ENCODE results near the gene SCRN3.
"Not testable (repeated sequence)": the region's sequence is repeated elsewhere in the genome, so short reads cannot be mapped to it uniquely, and the experiment has no call there.

The SCRN3 gene

DNA sequence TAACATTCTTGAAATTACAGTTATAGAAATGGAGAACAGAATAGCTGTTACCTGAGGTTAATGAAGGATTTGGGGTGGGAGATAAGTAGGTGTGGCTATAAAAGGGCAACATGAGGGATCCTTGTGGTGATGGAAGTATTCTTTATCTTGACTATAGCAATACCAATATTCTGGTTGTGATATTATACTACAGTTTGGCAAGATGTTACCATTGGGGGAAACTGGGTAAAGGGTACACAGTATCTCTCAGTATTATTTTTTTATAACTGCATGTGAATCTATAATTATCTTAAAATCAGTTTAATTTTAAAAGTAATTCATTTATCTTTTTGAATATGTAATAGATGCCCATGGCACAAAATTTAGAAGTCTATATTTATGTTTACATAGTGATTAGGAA, 8.1 kb downstream of the SCRN3 start:
- DNase-seq (ENCODE audit: low read depth), result no peak

DNA sequence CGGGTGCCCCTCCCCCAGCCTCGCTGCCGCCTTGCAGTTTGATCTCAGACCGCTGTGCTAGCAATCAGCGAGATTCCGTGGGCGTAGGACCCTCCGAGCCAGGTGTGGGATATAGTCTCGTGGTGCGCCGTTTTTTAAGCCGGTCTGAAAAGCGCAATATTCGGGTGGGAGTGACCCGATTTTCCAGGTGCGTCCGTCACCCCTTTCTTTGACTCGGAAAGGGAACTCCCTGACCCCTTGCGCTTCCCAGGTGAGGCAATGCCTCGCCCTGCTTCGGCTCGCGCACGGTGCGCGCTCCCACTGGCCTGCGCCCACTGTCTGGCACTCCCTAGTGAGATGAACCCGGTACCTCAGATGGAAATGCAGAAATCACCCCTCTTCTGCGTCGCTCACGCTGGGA, 14.5 kb downstream of the SCRN3 start:
- not testable (repeated sequence) for DNase-seq (ENCODE audit: low read depth)

DNA sequence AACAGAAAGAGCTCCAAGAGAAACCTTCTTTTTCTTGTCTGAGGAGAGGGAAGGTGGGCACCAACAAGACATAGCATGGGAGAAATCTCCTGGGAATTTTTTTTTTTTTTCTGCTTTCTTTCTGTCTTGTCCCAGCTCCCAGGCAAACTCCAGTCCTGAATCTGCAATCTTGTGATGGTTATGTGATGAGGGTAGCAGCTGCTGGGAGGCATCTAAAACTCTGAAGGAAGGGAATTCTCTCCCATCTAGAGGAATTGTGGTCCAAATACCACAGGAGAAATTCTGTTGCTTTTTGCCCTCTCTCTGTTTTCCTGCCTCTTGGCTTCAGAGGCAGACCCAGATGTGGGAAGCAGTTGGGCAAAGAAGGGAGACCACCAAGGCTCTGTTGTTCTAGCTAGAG, 16.7 kb downstream of the SCRN3 start:
- DNase-seq (ENCODE audit: low read depth), result no peak

DNA sequence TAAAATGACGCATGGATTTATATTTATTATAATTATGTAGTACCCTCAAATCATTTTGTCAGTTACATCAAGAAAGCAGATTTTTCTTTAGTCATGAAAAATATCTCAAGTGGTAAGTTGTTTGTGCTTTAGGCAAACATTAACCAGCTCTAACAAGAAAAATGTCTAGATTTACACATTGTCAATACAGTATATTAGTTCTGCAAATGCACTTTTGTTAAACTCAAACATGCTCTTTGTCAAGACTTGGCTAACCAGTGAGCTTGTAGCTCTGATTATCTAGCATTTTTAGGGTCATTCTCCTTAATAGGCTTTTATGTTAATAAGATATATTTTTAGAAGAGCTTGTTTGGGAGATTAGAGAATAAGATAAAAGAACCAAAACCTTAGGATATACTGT, 32.7 kb downstream of the SCRN3 start:
- no peak for DNase-seq (ENCODE audit: low read depth)

DNA sequence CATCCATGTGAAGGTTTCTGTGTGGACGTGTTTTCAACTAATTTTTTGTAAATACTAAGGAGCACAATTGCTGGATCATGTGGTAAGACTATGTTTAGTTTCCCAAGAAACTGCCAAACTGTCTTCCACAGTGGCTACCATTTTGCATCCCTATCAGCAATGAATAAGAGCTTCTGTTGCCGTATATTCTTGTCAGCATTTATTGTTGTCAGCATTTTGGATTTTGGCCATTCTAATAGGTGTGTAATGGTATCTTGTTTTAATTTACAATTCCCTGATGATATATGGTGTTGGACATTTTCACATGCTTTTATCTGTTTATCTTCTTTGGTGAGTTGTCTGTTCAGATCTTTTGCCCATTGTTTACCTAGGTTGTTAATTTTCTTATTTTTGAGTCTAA, 34.5 kb downstream of the SCRN3 start:
- no peak for DNase-seq (ENCODE audit: low read depth)

DNA sequence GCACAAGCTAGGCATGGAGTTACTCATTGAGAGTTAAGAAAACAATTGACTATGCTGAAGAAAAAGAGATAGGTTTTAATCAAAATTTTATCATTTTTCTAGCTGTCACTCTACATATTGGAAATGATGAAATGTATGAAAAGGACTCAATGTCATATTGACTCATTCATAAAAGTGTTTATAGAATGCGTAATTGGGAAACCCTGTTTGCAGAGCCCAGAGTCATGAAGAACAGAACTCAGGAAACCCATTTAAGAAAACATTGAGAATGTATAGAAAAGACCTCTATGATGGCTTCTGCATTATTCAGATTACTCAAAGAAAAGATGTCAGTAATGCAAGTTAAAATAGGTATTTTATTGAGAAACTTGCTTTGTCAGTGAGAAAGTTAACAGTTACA, 36.4 kb downstream of the SCRN3 start:
- DNase-seq (ENCODE audit: low read depth), result no peak

DNA sequence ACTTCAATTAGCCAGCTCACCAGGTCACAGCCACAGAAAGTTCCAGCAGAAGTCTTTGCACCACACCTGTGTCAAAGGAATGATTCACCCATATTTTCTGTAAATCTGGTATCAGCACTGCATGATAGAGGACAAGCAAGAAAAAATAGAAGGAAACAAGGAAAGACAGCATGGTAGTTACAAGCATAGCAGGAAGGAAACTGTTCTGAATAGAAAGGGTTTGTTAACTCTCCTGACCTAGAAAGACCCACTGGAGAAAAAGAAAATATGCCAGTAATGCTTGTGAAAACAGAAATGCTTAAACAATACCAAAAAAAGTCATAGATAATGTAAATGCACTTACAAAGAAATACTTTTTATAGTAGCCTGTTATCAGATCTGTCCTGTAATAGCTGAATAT, 40.8 kb downstream of the SCRN3 start:
- no peak for DNase-seq (ENCODE audit: low read depth)

DNA sequence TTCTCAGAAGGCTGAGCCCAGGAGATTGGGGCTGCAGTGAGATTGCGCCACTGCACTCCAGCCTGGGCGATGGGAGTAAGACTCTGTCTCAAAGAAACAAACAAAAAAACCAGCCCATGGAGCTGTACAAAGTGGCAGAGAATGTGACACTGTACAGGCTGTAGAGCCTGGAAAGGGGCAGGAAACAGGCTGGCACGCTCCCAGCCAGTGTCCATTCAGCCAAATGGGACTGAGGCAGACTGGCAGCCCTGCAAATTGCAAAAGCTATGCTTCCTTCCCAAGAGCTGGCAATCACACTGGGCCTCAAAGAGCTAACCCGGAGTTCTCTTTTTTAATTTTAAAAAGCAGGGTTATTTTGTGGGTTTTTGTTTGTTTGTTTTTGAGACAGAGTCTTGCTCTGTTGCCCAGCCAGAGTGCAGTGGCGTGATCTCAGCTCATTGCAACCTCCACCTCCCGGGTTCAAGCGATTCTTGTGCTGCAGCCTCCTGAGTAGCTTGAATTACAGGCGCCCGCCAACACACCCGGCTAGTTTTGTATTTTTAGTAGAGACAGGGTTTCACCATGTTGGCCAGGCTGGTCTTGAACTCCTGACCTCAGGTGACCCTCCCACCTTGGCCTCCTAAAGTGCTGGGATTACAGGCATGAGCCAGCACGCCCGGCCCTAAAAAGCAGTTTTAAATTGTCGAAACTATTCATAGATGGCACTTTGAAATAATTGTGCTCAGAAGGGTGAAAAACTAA, 42.8 kb downstream of the SCRN3 start:
- DNase-seq (ENCODE audit: low read depth), result no peak

DNA sequence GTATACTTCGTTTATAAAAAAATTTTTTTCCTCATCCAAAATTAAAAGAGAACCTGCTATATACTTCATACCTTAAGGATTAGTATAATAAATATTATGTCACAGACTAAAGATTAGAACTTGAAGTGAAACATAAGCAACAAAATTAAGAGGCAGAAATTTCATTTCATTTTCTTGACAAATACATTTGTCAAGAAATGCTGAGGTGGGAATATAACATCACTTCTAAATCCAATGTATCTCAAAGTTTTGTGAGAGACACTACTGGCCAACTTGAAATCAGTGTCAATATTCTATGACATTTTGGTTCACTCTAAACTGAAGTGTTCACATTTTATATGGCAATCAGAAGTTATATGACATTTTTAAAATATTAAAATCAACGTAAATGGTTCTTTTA, 43.8 kb downstream of the SCRN3 start:
- DNase-seq (ENCODE audit: low read depth), result no peak

DNA sequence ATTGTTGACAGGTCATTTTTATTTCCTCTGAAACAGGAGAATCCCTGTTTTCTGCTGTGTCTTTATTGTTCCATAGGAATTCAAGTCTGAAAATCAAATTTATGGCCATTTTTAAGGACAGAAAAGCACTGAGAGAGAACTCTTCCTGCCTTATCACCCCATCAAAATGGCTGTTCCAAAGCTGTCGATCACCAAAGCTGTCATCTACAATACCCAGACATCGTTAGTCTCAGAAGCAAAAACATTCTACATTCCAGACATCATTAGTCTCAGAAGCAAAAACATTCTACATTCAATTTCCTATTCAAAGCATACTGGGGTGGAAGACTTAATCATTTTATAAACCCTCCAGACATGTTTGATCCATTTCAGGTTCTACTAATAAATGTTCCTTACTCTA, 44.4 kb downstream of the SCRN3 start:
- no peak for DNase-seq (ENCODE audit: low read depth)

DNA sequence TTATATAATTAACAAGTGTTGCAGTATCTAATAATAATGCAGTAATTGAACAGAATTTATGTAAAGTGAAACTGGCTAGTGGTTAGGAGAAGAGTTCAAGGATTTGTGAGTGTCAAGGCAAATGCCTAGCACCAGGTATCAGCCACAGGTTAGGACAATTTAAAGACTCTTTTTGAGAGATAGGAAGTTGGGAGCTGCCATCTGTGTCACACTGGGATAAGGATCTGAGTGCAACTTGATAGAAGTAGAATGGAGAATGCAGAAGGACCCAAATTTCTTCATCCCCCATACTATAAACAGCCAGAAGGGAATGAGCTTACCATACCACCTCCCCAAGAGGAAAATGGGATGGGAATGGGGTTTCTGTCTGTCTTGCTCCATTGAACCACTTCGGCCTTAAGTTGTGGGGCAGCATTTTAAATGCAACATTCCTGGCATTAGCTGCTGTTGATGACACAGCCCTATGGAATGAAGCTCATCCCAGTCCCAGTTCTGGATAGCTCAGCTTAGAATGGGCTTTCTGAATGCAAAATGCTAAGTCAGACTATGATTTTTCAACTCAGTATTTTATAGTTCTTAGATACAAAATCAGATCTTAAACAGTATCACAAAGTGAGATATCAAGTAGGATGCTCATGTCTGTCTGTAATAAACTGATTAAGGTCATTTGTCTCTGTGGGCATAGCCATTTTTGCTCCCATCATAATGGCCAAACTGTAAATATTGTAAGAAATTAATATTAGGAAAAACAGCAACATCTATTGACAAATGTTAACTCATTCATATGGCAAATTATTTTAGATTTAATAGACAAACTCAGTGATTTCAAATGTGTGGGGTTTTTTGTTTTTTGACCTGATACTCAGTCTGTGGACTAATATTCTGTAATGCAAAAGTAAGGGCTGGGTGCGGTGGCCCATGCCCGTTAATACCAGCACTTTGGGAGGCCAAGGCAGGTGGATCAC, 47.3 kb downstream of the SCRN3 start:
- no peak for DNase-seq (ENCODE audit: low read depth)

DNA sequence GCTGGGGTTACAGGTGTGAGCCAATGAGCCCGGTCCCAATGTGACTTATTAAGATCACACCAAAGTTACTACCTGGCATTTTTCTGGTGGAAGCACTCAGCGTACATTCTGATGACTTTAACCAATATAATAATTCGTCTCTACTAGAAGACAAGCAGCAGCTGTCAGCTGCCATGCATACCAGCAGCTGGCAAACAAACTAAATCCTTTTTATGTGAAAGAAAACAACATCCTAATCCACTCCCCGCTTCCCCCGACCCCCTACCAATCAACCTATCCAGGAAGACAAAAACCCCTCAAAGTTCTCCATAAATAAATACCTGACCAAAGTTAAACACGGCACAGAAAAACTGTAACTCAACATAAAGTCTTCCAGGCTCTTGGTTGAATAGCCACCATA, 49.2 kb downstream of the SCRN3 start:
- no peak for DNase-seq (ENCODE audit: low read depth)

DNA sequence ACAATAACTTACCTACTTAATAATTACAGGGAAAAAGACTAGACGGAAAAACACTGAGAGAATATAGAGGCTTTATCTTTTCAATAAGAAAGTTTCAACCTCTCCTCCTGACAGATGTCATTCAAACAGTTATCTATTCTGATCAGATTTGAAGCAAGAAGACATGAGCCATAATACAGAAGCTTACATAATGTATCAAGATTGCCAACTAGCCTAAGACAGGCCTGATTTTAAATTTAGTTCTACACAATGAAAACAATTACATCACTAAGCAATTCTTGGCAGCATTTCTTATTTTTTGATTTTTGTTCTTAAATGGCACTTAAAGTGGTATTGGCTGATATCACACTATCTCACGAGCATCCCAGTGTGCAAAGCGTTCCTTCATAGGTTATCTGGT, 49.7 kb downstream of the SCRN3 start:
- no peak for DNase-seq (ENCODE audit: low read depth)

DNA sequence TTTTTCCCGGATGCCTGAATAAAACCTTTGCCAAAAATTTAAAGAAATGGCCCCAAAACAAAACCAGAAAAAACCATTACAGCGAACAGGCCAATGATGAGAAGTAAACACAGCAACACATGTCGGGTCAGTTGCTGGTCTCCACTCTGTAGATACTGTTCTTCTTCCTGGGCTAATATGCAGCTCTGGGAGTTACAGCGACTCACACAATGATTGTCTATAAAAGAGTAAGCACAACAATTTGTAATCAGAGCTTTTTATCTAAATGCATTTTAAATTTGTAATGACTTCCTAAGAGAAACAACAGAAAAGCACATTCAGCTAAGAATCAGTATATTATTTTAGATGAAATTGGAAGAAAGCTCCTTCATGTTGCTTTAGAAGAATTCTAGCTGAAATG, 51.0 kb downstream of the SCRN3 start:
- DNase-seq (ENCODE audit: low read depth), result no peak

DNA sequence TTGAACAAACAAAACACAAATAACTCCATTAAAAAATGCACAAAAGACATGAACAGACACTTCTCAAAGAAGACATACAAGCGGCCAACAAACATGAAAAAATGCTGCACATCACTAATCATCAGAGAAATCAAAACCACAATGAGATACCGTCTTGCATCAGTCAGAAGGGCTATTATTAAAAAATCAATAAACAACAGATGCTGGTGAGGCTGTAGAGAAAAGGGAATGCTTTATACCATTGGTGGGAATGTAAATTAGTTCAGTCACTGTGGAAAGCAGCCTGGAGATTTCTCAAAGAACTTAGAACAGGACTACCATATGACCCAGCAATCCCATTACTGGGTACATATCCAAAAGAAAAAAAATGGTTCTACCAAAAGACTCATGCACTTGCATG, 53.5 kb downstream of the SCRN3 start:
- DNase-seq (ENCODE audit: low read depth), result no peak

DNA sequence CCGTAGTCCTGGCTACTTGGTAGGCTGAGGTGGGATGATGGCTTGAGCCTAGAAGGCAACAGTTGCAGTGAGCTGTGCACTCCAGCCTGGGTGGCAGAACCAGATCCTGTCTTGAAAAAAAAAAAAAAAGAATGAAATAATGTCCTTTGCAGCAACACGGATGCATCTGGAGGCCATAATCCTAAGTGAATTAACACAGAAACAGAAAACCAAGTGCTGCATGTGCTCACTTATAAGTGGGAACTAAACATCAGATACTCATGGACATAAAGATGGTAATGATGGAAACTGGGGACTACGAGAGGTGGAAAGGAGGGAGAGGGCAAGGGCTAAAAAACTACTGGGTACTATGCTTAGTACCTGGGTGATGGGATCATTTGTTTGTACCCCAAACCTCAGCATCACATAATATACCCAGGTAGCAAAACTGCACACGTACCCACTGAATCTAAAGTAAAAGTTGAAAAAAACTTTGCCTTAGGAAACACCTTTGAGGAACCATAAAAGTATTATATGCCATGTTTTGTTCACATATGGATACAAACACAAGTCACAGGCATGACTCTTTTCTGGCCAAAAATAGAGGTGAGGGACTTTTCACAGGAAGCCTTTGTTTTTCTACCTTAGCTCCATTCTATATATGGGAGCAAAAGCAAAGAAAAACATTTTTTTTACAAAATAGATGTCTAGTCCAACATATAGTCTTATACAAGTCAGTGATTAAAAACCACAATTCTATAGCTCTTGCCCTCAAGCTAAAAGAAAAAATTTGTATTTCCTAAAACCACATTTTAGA, 54.7 kb downstream of the SCRN3 start:
- no peak for DNase-seq (ENCODE audit: low read depth)

DNA sequence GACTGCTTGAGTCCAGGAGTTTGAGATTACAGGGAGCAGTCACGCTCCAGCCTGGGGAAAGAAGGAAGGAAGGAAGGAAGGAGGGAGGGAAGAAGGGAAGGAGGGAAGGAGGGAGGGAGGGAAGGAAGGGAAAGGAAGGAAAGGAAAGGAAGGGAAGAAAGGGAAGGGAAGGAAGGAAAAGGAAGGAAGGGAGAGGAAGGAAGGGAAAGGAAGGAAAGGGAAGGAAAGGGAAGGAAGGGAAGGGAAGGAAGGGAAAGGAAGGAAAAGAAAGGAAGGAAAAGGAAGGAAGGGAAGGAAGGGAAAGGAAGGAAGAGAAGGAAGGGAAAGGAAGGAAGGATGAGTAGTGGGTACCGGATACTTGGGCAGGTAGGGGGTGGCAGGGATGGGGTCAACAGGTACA, 59.0 kb downstream of the SCRN3 start:
- no peak for DNase-seq (ENCODE audit: low read depth)

DNA sequence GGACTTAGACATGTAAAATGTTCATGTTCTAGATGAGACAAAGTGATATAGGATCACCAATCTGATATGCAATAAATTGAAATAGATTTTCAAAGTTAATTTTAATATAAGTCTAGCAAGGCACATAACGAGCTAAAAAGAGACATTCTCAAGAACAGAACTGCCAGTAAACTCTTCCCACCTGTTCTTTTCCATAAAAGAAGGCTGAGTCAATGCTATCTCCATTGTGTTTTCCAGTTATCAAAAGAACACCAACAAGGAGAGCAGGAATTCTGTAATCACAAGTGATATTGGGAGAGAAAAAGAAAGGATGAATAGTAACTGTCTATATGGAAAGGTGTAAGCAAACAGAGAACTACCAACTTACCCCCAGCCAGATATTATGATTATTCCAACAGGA, 65.7 kb downstream of the SCRN3 start:
- no peak for DNase-seq (ENCODE audit: low read depth)

DNA sequence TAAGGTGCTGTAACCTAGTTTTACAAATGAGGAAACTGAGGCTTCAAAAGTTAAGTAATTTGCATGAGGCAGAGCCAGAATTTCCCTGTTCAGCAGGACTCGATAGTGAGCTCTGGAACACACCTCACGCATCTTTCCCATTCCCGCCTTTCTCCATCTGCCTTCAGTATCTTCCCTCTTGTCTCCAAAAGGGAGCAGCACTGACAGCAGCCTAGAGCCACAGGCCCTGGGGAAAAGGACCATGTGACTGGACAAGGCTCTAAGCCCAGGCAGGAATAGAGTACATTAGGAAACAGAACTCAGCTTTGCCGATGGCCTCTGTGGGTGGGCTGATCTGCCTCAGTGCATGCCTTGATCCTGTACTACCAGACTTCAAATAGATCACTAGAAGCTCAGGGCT, 69.8 kb downstream of the SCRN3 start:
- DNase-seq (ENCODE audit: low read depth), result no peak

DNA sequence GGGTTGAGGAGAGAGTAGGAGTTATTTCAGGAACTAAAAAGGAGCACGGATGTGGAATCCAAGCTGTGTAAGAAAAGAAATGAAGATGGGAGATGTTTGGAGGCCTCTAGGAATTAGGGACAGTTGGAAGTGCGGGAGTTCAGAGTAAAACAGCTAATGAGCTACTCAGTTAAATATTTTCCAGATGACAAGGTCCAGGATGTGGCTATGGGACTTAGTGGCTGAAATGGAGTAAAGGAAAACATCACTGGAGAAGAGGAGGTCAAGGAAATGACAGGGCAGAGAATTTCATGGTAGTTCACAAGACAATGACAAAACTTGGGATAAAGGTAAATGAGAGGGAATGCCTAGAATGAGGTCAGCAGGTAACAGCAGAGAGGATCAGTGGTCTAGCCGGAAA, 78.3 kb downstream of the SCRN3 start:
- no peak for DNase-seq (ENCODE audit: low read depth)

DNA sequence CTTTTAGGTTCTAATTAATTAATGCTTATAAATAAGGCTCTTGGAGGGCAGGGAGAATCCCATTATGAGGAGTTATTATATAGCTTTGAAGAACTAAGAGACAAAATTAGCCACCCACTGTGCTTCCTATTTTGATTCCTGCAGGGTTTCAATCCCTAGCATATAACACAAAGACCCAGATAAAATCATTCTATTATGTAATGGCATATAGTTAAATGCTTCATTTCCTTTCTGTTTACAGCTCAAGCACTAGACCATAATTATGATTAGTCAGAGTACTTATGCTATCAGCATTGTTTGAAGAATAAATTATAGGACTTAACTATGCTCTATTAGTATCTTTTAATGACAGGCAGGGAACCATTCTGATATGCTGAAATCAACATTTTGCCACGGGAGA, 82.2 kb downstream of the SCRN3 start:
- no peak for DNase-seq (ENCODE audit: low read depth)
